ENCODE data around the gene RPL13. TPM values are rescaled to one million over a fixed set of nuclear protein-coding genes. Genes with fewer than 3 reads are reported as not detected.

The RPL13 gene
- total and polyA plus RNA-seq, 7 donors, result 3,641 to 19,173 (median 7,437) TPM

DNA sequence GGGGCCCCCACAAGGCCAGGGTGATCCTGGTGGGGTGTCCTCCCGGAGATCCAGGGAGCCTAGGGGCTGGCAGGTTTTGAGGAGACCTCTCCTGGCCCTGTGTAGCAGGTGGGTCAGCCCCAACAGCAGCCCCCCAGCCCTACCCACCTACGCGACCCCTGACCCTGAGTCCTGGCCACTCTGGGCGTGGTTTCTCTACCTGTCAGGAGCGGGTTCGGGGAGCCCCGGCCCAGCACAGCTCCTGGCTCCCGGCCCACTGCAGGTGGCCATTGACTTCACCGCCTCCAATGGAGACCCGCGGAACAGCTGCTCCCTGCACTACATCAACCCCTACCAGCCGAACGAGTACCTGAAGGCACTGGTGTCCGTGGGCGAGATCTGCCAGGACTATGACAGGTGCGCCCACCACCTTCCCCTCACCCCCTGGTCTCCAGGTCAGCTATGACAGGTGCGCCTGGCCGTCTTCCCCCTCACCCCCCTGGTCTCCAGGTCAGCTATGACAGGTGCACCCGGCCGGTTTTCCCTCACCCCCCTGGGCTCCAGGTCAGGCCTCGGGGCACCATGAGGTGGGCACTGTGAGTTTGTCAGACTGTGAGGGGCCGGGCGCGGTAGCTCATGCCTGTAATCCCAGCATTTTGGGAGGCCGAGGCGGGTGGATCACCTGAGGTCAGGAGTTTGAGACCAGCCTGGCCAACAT is 28.1 kb downstream of the RPL13 start:
- WGBS, 2 donors, result 77 to 94% methylated on average over 26 of the region's 26 CpGs
- Histone ChIP-seq H3K4me3 (no peak overlapping the region), H3K9me3 (no peaks in the 10 kb centered on the region), H3K36me3 (no peaks in the 10 kb centered on the region), H3K27me3 (no peaks in the 10 kb centered on the region), H3K27ac (no peak overlapping the region), H3K4me1 (no peaks in the 10 kb centered on the region)
- no peak for DNase-seq
- TF ChIP-seq POLR2AphosphoS5 (IDR thresholded peaks at IDR 0.05), result no peak
- TF ChIP-seq, protein P1, sequence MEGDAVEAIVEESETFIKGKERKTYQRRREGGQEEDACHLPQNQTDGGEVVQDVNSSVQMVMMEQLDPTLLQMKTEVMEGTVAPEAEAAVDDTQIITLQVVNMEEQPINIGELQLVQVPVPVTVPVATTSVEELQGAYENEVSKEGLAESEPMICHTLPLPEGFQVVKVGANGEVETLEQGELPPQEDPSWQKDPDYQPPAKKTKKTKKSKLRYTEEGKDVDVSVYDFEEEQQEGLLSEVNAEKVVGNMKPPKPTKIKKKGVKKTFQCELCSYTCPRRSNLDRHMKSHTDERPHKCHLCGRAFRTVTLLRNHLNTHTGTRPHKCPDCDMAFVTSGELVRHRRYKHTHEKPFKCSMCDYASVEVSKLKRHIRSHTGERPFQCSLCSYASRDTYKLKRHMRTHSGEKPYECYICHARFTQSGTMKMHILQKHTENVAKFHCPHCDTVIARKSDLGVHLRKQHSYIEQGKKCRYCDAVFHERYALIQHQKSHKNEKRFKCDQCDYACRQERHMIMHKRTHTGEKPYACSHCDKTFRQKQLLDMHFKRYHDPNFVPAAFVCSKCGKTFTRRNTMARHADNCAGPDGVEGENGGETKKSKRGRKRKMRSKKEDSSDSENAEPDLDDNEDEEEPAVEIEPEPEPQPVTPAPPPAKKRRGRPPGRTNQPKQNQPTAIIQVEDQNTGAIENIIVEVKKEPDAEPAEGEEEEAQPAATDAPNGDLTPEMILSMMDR (IDR thresholded peaks at IDR 0.05), result no peak
- no peak for TF ChIP-seq POLR2A (IDR thresholded peaks at IDR 0.05)
- TF ChIP-seq EP300 (IDR thresholded peaks at IDR 0.05), result no peak
- intact Hi-C loops (cut with DNase I), result no loop called here

DNA sequence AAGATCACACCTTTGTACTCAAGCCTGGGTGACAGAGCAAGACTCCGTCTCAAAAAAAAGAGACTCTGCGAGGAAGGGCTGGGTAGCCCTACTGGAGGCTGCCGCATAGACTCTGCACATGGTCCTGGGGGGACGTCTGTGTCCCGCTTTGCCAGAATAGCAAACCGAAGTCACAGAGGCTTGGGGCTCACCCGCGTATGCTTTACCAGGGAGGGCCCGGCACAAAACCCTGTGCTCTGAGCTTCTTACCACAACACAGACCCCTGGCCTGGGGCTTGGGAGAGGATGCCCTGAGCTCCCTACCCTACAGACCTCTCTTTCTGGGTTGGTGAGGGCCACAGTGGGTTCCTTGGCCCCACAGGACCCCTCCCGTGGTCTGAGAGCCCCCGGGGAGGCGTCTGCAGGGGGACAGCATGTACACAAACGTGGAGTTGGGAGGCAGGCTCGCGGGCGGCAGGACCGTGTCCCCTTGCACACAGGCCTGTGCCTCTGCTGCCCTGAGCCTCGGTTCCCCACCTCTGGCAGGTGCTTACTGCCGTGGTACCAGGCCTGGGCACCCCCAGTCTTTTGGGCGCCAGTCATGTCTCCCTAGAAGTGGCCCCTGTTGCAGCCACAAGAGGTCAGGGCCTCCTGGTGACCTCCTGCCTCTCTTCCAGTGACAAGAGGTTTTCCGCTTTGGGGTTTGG is 28.9 kb downstream of the RPL13 start:
- Histone ChIP-seq H3K36me3 (no peaks in the 10 kb centered on the region), H3K27me3 (no peaks in the 10 kb centered on the region), H3K9me3 (no peaks in the 10 kb centered on the region), H3K4me3 (no peak overlapping the region), H3K27ac (no peak overlapping the region), H3K4me1 (no peaks in the 10 kb centered on the region)
- TF ChIP-seq, protein P1 (IDR thresholded peaks at IDR 0.05), result no peak
- TF ChIP-seq POLR2AphosphoS5 (IDR thresholded peaks at IDR 0.05) (no peak), POLR2A (IDR thresholded peaks at IDR 0.05) (no peak), EP300 (IDR thresholded peaks at IDR 0.05) (no peak)
- DNase-seq, result no peak
- intact Hi-C loops (cut with DNase I), result no loop called here
- 91 to 92% methylated on average over 21 of the region's 21 CpGs for WGBS, 2 donors

DNA sequence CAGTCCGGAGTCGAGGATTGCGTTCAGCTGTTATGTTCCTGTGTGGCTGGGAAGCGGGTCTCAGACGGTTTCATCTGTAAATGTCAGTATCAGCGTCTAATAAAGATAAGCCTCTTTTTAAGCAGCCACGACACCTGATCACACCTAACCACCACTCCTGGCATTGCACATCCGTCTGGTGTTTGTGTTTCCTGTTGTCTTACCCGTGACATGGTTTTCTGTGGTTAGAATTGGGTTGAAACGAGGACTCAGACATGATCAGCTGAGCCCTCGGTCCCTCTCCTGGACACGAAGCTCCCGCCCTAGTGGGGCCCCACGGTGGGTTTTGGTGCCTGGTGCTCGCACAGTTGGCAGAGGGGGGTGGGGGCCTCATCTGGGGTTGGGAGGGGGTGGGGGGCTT is 33.4 kb downstream of the RPL13 start:
- H3K9me3 ChIP-seq, result no peaks in the 10 kb centered on the region
- intact Hi-C loops (cut with DNase I), result no loop called here
- no peak overlapping the region for H3K4me3 ChIP-seq
- TF ChIP-seq POLR2AphosphoS5 (IDR thresholded peaks at IDR 0.05) (no peak), POLR2A (IDR thresholded peaks at IDR 0.05) (no peak), EP300 (IDR thresholded peaks at IDR 0.05) (no peak)
- TF ChIP-seq, protein P1 (IDR thresholded peaks at IDR 0.05), result no peak
- no peaks in the 10 kb centered on the region for H3K27me3 ChIP-seq
- H3K36me3 ChIP-seq, result no peaks in the 10 kb centered on the region
- no peak overlapping the region for H3K27ac ChIP-seq
- no peak for DNase-seq
- 58 to 78% methylated on average over 15 of the region's 15 CpGs for WGBS, 2 donors
- H3K4me1 ChIP-seq, result no peaks in the 10 kb centered on the region

DNA sequence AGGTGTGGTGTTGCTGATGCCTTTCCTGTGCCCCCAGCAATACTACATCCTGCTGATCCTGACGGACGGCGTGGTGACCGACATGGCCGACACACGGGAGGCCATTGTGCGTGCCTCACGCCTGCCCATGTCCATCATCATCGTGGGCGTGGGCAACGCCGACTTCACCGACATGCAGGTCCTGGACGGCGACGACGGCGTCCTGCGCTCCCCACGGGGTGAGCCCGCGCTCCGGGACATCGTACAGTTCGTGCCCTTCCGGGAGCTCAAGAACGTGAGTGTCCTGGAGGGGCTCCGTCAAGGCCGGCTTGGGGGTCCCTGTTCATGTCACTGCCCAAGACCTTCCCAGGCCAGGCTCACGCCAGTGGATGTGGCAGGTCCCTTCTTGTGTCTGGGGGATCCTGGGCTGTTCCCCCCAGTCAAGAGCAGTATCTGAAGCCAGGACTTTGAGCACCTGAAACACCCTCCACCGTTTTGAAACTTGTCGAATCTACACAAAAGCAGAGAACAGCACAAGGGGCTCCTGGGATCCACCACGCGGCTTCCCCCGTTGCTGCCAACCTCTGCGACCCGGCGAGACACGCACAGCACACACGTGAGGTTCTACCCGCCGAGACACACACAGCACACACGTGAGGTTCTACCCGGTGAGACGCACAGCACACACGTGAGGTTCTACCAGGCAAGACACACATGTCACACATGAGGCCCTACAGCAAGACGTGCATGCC is 35.0 kb downstream of the RPL13 start:
- Histone ChIP-seq H3K27ac (no peak overlapping the region), H3K4me1 (no peaks in the 10 kb centered on the region), H3K36me3 (no peaks in the 10 kb centered on the region), H3K9me3 (no peaks in the 10 kb centered on the region), H3K27me3 (no peaks in the 10 kb centered on the region), H3K4me3 (no peak overlapping the region)
- no peak for DNase-seq
- intact Hi-C loops (cut with DNase I), result no loop called here
- WGBS, 2 donors, result 95 to 96% methylated on average over 47 of the region's 47 CpGs
- TF ChIP-seq POLR2AphosphoS5 (IDR thresholded peaks at IDR 0.05) (no peak), POLR2A (IDR thresholded peaks at IDR 0.05) (no peak), EP300 (IDR thresholded peaks at IDR 0.05) (no peak)
- TF ChIP-seq, protein P1 (IDR thresholded peaks at IDR 0.05), result no peak

Measured in sigmoid colon (tissue), 7 donors.